ENCODE measurements around the gene GMIP. TPM values are rescaled to one million over a fixed set of nuclear protein-coding genes. Genes with fewer than 3 reads are reported as not detected.
A peak's percentile ranks its signal among the peaks of the same experiment; 100 is the strongest.

GMIP gene
- total and polyA plus RNA-seq, 2 donors = 3.6 to 6.2 TPM

DNA sequence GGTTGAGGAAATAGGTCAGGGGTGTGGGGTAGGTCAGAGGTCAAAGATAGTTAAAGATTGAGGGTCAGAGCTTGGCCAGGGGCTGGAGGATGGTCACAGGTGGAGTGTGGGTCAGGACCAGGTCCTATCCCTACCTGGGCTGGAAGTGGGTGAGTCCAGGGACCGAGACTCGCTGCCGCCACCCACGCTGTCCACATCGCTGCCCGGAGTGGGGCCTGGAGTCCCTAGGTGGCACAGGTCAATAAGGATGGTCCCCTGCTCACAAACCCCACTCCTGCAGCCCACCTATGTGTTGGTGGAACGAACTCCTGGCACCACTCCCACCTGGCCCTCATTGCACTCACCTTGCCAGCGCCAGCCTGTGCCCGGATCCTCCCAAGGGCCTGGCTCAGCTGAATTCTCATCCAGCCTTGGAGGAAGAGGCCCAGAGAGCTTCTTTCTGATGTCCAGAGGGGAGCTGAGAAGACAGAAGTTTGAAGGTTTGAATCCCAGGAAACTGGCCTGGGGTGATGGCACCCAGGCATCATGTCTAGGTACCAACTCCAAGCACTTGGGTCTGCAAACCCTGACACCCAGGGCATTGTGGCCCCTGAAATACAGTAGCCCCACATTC is 6.8 kb downstream of the GMIP start:
- no peak for DNase-seq (ENCODE audit: extremely low spot score)
- peaks cover 2% of the 10 kb centered on the region for H3K36me3 ChIP-seq (ENCODE audit: insufficient read depth)
- H3K4me3 ChIP-seq (ENCODE audit: low read depth, low read length) = no peak overlapping the region
- WGBS = 95% methylated on average over 9 of the region's 9 CpGs
- no peaks in the 10 kb centered on the region for H3K4me1 ChIP-seq (ENCODE audit: insufficient read depth)
- H3K27ac ChIP-seq (ENCODE audit: low read depth) = no peak overlapping the region

GRCh38 chr19:19635313-19635702 is 8.1 kb downstream of the GMIP start:
- Histone ChIP-seq H3K27ac (ENCODE audit: low read depth) (no peak overlapping the region), H3K36me3 (ENCODE audit: insufficient read depth) (peaks cover 2% of the 10 kb centered on the region), H3K4me3 (ENCODE audit: low read depth, low read length) (no peak overlapping the region), H3K4me1 (ENCODE audit: insufficient read depth) (no peaks in the 10 kb centered on the region)
- 96% methylated on average over 14 of the region's 14 CpGs for WGBS
- DNase-seq (ENCODE audit: extremely low spot score) = no peak

- 96% methylated on average over 36 of the region's 36 CpGs for WGBS
- Histone ChIP-seq H3K4me3 (ENCODE audit: low read depth, low read length) (no peak overlapping the region), H3K27ac (ENCODE audit: low read depth) (no peak overlapping the region), H3K4me1 (ENCODE audit: insufficient read depth) (no peaks in the 10 kb centered on the region), H3K36me3 (ENCODE audit: insufficient read depth) (peaks cover 2% of the 10 kb centered on the region)
- DNase-seq (ENCODE audit: extremely low spot score) = no peak
These were observed 8.7 kb downstream of the GMIP start for GRCh38 chr19:19634516-19635312.

GRCh38 chr19:19633711-19634515 is 9.5 kb downstream of the GMIP start:
- H3K36me3 ChIP-seq (ENCODE audit: insufficient read depth) = peaks cover 2% of the 10 kb centered on the region
- DNase-seq (ENCODE audit: extremely low spot score) = no peak

DNA sequence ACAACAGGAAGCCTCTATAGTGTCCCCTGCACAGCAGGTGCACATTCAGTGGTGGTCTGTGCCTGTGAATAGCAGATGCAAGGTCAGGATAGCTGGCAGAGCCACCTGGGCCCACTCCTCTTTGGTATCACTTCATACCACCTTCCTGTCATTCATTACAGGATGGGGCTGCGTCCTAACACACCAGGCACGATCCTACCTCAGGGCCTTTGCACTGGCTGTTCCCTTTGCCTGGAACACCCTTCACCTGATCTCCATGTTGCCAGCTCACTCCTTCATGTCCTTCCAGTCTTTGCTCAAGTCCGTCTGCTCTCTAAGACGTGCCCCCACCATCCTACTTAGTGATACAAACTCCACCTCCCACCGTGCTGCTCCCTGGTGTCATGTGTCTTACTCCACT is 10.8 kb downstream of the GMIP start:
- Histone ChIP-seq H3K4me1 (ENCODE audit: insufficient read depth) (no peaks in the 10 kb centered on the region), H3K36me3 (ENCODE audit: insufficient read depth) (peaks cover 2% of the 10 kb centered on the region), H3K27ac (ENCODE audit: low read depth) (no peak overlapping the region), H3K4me3 (ENCODE audit: low read depth, low read length) (no peak overlapping the region)
- no peak for DNase-seq (ENCODE audit: extremely low spot score)
- 80% methylated on average over 5 of the region's 5 CpGs for WGBS

More at GRCh38 chr19:19633711-19634515, 9.5 kb downstream of the GMIP start:
- Histone ChIP-seq H3K27ac (ENCODE audit: low read depth) (no peak overlapping the region), H3K4me1 (ENCODE audit: insufficient read depth) (no peaks in the 10 kb centered on the region), H3K4me3 (ENCODE audit: low read depth, low read length) (no peak overlapping the region)
- 95% methylated on average over 22 of the region's 22 CpGs for WGBS

DNA sequence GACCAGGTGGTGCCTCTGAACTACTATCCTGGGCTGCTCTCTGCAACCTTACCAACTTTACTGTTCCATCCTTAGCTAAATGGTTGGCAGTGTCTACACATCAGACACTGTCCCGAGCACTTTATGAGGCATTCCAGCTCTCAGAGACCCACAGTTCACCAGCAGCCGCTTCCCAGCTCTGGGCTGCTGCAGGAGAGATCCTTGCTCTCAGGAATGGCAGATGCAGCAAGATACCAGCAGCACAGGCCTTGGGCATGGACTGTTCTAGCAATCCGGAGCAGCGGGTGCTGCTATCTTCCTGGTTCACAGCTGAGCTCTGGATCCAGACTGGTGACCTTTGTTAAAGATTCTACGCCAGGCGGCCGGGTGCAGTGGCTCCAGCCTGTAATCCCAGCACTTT is 12.1 kb downstream of the GMIP start:
- no peak overlapping the region for H3K4me3 ChIP-seq (ENCODE audit: low read depth, low read length)
- no peak for DNase-seq (ENCODE audit: extremely low spot score)
- 91% methylated on average over 7 of the region's 7 CpGs for WGBS

DNA sequence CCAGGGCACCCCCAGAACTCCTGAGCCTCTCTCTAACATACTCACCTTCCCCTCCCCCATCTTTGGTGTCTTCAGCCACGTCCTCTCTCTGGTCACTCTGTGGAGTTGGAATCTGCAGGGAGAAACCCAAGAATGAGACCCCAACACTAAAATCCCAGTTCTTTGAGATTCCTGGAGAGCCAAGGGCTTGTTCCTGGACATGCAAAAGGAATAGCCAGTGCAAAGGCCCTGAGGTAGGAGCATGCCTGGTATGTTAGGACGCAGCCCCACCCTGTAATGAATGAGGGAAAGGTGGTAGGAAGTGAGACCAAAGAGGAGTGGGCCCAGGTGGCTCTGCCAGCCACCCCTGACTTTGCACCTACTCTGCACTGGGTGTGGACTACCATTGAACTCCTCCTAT is 13.0 kb downstream of the GMIP start:
- WGBS = 100% methylated on average over 2 of the region's 2 CpGs
- no peaks in the 10 kb centered on the region for H3K4me1 ChIP-seq (ENCODE audit: insufficient read depth)
- H3K27ac ChIP-seq (ENCODE audit: low read depth) = no peak overlapping the region
- no peaks in the 10 kb centered on the region for H3K36me3 ChIP-seq (ENCODE audit: insufficient read depth)
- H3K4me3 ChIP-seq (ENCODE audit: low read depth, low read length) = no peak overlapping the region
- DNase-seq (ENCODE audit: extremely low spot score) = no peak

More for the DNA sequence above, 12.1 kb downstream of the GMIP start:
- Histone ChIP-seq H3K36me3 (ENCODE audit: insufficient read depth) (no peaks in the 10 kb centered on the region), H3K27ac (ENCODE audit: low read depth) (no peak overlapping the region), H3K4me1 (ENCODE audit: insufficient read depth) (no peaks in the 10 kb centered on the region)

DNA sequence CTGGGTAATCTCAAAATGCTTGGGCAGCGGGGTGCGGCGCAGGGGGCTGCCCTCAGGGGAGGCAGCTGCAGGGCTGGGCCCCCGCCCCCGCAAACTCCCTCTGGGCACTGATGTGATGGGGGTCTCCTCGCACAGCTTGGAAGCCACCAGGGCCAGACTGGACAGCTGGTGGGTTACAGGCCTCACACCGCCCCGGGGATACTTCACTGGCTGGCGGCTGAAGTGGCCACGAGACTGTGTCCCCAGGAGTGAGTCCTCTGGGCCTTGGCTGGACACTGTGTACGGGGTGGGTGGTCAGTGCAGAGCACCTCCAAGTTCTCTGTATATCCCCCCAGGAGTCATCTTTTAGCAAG is 13.4 kb downstream of the GMIP start:
- H3K4me1 ChIP-seq (ENCODE audit: insufficient read depth) = no peaks in the 10 kb centered on the region
- H3K36me3 ChIP-seq (ENCODE audit: insufficient read depth) = no peaks in the 10 kb centered on the region
- no peak for DNase-seq (ENCODE audit: extremely low spot score)
- no peak overlapping the region for H3K27ac ChIP-seq (ENCODE audit: low read depth)
- H3K4me3 ChIP-seq (ENCODE audit: low read depth, low read length) = no peak overlapping the region
- WGBS = 97% methylated on average over 11 of the region's 11 CpGs

- Histone ChIP-seq H3K27ac (ENCODE audit: low read depth) (peak overlapping the region; percentile 54), H3K4me3 (ENCODE audit: low read depth, low read length) (peak overlapping the region; percentile 54), H3K36me3 (ENCODE audit: insufficient read depth) (no peaks in the 10 kb centered on the region), H3K4me1 (ENCODE audit: insufficient read depth) (no peaks in the 10 kb centered on the region)
- DNase-seq (ENCODE audit: extremely low spot score) = no peak
- 13% methylated on average over 51 of the region's 51 CpGs for WGBS
These were observed 14.8 kb downstream of the GMIP start for GRCh38 chr19:19628501-19629134.

DNA sequence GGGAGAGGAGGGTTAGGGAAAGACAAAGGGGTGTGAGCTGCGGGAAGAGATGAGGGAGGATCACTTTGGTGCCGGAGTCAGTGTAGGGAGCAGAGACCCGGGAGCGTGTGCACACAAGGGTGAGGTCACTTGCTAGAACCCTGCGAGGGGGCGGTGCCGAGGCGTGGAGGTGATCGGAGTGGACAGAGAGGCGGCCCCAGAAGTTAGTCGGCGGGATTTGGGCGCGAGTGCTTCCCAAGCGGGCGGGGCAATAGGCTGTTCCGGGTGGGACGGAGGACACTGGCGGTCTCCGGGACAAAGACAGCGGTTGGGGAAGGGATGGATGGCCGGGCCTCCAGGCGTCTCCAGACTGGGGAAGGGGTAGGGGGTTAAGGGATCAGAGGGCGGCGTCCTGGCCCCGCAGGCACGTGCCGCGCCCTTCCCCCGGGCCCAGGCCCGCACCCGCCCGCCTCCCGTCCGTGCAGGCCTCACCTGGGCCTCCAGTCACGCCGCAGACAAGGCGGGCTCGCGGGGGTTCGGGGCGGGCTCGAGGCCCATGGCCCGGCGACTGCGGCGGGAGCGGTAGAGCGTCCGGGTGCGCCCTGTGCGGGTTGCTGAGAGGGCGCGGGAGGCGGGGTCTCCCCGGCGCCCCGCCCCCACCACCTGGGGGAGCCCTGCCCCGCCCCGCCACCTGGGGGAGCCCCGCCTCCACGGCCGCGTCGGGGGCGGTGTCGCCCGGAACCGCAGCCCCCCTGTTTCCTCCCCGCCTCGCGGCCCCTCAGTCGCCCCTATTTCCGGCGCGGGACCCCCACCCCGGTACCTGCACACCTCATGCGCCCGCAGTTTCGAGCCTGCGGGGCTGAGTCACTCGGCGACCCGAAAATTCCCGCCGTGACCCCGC is 15.6 kb downstream of the GMIP start, which contains the start of gene LPAR2:
LPAR2 (minus strand) TSS at position 600 of the 880 bp plus-strand sequence. CDS start 945 bp downstream, outside the sequence.
- peak within 1 kb of the TSS; percentile 54 for H3K4me3 ChIP-seq (ENCODE audit: low read depth, low read length)
- DNase-seq (ENCODE audit: extremely low spot score) = no peak
- H3K4me1 ChIP-seq (ENCODE audit: insufficient read depth) = no peaks in the 10 kb centered on the region
- WGBS = 3% methylated on average over 87 of the region's 87 CpGs
- no peaks in the 10 kb centered on the region for H3K36me3 ChIP-seq (ENCODE audit: insufficient read depth)
- H3K27ac ChIP-seq (ENCODE audit: low read depth) = peak within 1 kb of the TSS; percentile 72

GRCh38 chr19:19626516-19627472 is 16.7 kb downstream of the GMIP start:
- WGBS = 96% methylated on average over 48 of the region's 48 CpGs
- Histone ChIP-seq H3K4me3 (ENCODE audit: low read depth, low read length) (no peak overlapping the region), H3K27ac (ENCODE audit: low read depth) (no peak overlapping the region), H3K4me1 (ENCODE audit: insufficient read depth) (no peaks in the 10 kb centered on the region), H3K36me3 (ENCODE audit: insufficient read depth) (no peaks in the 10 kb centered on the region)
- DNase-seq (ENCODE audit: extremely low spot score) = no peak

- 96% methylated on average over 19 of the region's 19 CpGs for WGBS
- DNase-seq (ENCODE audit: extremely low spot score) = no peak
These were observed 19.4 kb downstream of the GMIP start for GRCh38 chr19:19624032-19624570.

More at GRCh38 chr19:19624032-19624570, 19.4 kb downstream of the GMIP start:
- Histone ChIP-seq H3K36me3 (ENCODE audit: insufficient read depth) (no peaks in the 10 kb centered on the region), H3K27ac (ENCODE audit: low read depth) (no peak overlapping the region), H3K4me3 (ENCODE audit: low read depth, low read length) (no peak overlapping the region), H3K4me1 (ENCODE audit: insufficient read depth) (no peaks in the 10 kb centered on the region)

Measured in urinary bladder (tissue), 4 donors.